HepG2 (cell line): ENCODE measurements around the gene ZNF48. TPM values are rescaled to one million over a fixed set of nuclear protein-coding genes. Genes with fewer than 3 reads are reported as not detected.

Experiments
- ATF1 ChIP-seq: IDR thresholded peaks from 2 replicates; pipeline ENCODE4 v1.6.1; 2016; ENCODE audit warnings: mild to moderate bottlenecking, control low read depth
- CREB1 ChIP-seq, 2 experiments: fragments of 450-650 bp in 1 of 2; IDR thresholded peaks; 2 replicates each; pipeline ENCODE4 v1.6.1; 2016 to 2017; ENCODE audit warnings: control low read depth in 1 of 2, mild to moderate bottlenecking in 1 of 2, missing compliant biosample characterization in 1 of 2, missing genetic modification characterization in 1 of 2
- GATAD1 ChIP-seq: IDR thresholded peaks from 2 replicates; pipeline ENCODE4 v1.6.1; 2016; ENCODE audit warnings: missing genetic modification reagents, missing compliant biosample characterization
- IRF1 ChIP-seq: sonication (generic); formaldehyde crosslinking; IDR thresholded peaks from 2 replicates; pipeline ENCODE4 v1.4.0; 2020; ENCODE audit warnings: low read depth, mild to moderate bottlenecking, missing genetic modification reagents
- NR0B2 ChIP-seq: sonication (generic); formaldehyde crosslinking; IDR thresholded peaks from 2 replicates; pipeline ENCODE4 v1.4.0; 2020; ENCODE audit warnings: mild to moderate bottlenecking, missing genetic modification reagents
- PBX3 ChIP-seq: sonication (generic); formaldehyde crosslinking; IDR thresholded peaks from 2 replicates; pipeline ENCODE4 v1.8.1; 2023; ENCODE audit warnings: missing genetic modification reagents, inconsistent platforms, borderline replicate concordance
- PLRG1 ChIP-seq: fragments of 450-650 bp; conservative IDR thresholded peaks from 2 replicates; pipeline ENCODE4 v1.6.1; 2016
- PRPF4 ChIP-seq: fragments of 200-400 bp; formaldehyde crosslinking; IDR thresholded peaks from 2 replicates; pipeline ENCODE4 v1.6.1; 2016; ENCODE audit warnings: low read length, low read depth; ENCODE audit not compliant: poor library complexity, severe bottlenecking
- RARG ChIP-seq: sonication (generic); formaldehyde crosslinking; IDR thresholded peaks from 2 replicates; pipeline ENCODE4 v1.4.0; 2020; ENCODE audit warnings: low read depth, mild to moderate bottlenecking, missing genetic modification reagents
- REL ChIP-seq: sonication (generic); formaldehyde crosslinking; conservative IDR thresholded peaks from 2 replicates; pipeline ENCODE4 v1.8.0; 2022; ENCODE audit warnings: mild to moderate bottlenecking, missing genetic modification reagents, moderate library complexity
- SIX4 ChIP-seq: sonication (generic); formaldehyde crosslinking; IDR thresholded peaks from 2 replicates; pipeline ENCODE4 v1.4.0; 2020; ENCODE audit warnings: missing genetic modification reagents
- SP4 ChIP-seq: sonication (generic); formaldehyde crosslinking; IDR thresholded peaks from 2 replicates; pipeline ENCODE4 v1.8.1; 2023; ENCODE audit warnings: mild to moderate bottlenecking, missing genetic modification reagents
- THAP9 ChIP-seq: sonication (generic); formaldehyde crosslinking; IDR thresholded peaks from 2 replicates; pipeline ENCODE4; 2020; ENCODE audit warnings: missing genetic modification reagents, mild to moderate bottlenecking, borderline replicate concordance
- ZNF101 ChIP-seq: sonication (generic); formaldehyde crosslinking; IDR thresholded peaks from 2 replicates; pipeline ENCODE4 v1.4.0; 2020; ENCODE audit warnings: mild to moderate bottlenecking, low read depth, missing genetic modification reagents, borderline replicate concordance
- ZNF563 ChIP-seq: sonication (generic); formaldehyde crosslinking; IDR thresholded peaks from 2 replicates; pipeline ENCODE4 v1.8.0; 2022; ENCODE audit warnings: mild to moderate bottlenecking, moderate library complexity, missing genetic modification reagents
- polyA plus RNA-seq, 8 experiments: library from polyadenylated mRNA; depleted of rRNA in 3 of 8; stranded (reverse) in 7 of 8; unstranded in 1 of 8; fragments of >200 nt; fragmentation: Illumina TruSeq in 4 of 8; extraction: Trizol in 4 of 8; gene quantifications; 2 replicates each; pipeline versions ENCODE4 v1.2.1 to v1.2.3, GENCODE V29; 2011 to 2016; ENCODE audit warnings: low read depth in 4 of 8, missing spikeins in 1 of 8, mixed read lengths in 1 of 8; ENCODE audit not compliant: insufficient read depth in 1 of 8
- total RNA-seq, 5 experiments: library from RNA; depleted of rRNA; stranded (reverse); fragments of >200 nt; fragmentation: Illumina TruSeq; extraction: Trizol; gene quantifications; 2 replicates each; pipeline ENCODE4 v1.2.3, GENCODE V29; 2016; ENCODE audit warnings: low read depth in 1 of 5
- TF ChIP-seq, protein P1 (sequence below): sonication (generic); formaldehyde crosslinking; IDR thresholded peaks from 2 replicates; pipeline ENCODE4 v1.5.1; 2020; ENCODE audit warnings: missing genetic modification reagents, mild to moderate bottlenecking, borderline replicate concordance
- TF ChIP-seq, protein P2 (sequence below): sonication (generic); formaldehyde crosslinking; IDR thresholded peaks from 2 replicates; pipeline ENCODE4 v1.8.0; 2022; ENCODE audit warnings: low read depth, missing genetic modification reagents
- TF ChIP-seq, protein P3 (sequence below): sonication (generic); formaldehyde crosslinking; IDR thresholded peaks from 2 replicates; pipeline ENCODE4 v1.8.0; 2022; ENCODE audit warnings: missing genetic modification reagents, low read depth, mild to moderate bottlenecking, borderline replicate concordance

Gene ZNF48
- total and polyA plus RNA-seq, 2 of the 13 experiments (the other 11 are each of a cell fraction or from before 2014, with no cell fraction given): 9.9 to 12.3 TPM

GRCh38 chr16:30377812-30378235, 17.4 kb upstream of the ZNF48 start (continued):
- no peak; the same call in 1 of the 2 replicates for TF ChIP-seq SIX4 (CRISPR knock-in tag)
- TF ChIP-seq, protein P1, sequence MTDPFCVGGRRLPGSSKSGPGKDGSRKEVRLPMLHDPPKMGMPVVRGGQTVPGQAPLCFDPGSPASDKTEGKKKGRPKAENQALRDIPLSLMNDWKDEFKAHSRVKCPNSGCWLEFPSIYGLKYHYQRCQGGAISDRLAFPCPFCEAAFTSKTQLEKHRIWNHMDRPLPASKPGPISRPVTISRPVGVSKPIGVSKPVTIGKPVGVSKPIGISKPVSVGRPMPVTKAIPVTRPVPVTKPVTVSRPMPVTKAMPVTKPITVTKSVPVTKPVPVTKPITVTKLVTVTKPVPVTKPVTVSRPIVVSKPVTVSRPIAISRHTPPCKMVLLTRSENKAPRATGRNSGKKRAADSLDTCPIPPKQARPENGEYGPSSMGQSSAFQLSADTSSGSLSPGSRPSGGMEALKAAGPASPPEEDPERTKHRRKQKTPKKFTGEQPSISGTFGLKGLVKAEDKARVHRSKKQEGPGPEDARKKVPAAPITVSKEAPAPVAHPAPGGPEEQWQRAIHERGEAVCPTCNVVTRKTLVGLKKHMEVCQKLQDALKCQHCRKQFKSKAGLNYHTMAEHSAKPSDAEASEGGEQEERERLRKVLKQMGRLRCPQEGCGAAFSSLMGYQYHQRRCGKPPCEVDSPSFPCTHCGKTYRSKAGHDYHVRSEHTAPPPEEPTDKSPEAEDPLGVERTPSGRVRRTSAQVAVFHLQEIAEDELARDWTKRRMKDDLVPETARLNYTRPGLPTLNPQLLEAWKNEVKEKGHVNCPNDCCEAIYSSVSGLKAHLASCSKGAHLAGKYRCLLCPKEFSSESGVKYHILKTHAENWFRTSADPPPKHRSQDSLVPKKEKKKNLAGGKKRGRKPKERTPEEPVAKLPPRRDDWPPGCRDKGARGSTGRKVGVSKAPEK: peak; percentile 16; the same call in 1 of the 2 replicates
- peak; percentile 68; the same call in 1 of the 2 replicates for TF ChIP-seq ATF1 (CRISPR knock-in tag)
- TF ChIP-seq GATAD1 (CRISPR knock-in tag): no peak
- TF ChIP-seq ZNF101 (CRISPR knock-in tag): no peak; the same call in 1 of the 2 replicates
- 0 out of 2 replicates have a peak, but pooled peaks have one; percentile 11 for TF ChIP-seq ZNF563 (CRISPR knock-in tag)
- peak; percentile 43 for TF ChIP-seq PRPF4
- no peak for TF ChIP-seq PBX3
- peak; percentile 44; the same call in 1 of the 2 replicates for TF ChIP-seq NR0B2 (CRISPR knock-in tag)
- no peak for TF ChIP-seq PLRG1
- no peak for TF ChIP-seq SP4 (CRISPR knock-in tag)
- no peak for TF ChIP-seq REL
- peak; percentile 13; the same call in 1 of the 2 replicates for TF ChIP-seq THAP9 (CRISPR knock-in tag)
- no peak for TF ChIP-seq IRF1 (CRISPR knock-in tag)
- TF ChIP-seq, protein P2, sequence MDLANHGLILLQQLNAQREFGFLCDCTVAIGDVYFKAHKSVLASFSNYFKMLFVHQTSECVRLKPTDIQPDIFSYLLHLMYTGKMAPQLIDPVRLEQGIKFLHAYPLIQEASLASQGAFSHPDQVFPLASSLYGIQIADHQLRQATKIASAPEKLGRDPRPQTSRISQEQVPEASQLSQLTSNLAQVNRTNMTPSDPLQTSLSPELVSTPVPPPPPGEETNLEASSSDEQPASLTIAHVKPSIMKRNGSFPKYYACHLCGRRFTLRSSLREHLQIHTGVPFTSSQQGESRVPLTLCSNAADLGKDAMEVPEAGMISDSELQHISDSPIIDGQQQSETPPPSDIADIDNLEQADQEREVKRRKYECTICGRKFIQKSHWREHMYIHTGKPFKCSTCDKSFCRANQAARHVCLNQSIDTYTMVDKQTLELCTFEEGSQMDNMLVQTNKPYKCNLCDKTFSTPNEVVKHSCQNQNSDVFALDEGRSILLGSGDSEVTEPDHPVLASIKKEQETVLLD (CRISPR knock-in tag): 0 out of 2 replicates have a peak, but pooled peaks have one; percentile 53
- peak; percentile 87 for TF ChIP-seq CREB1 (IDR thresholded peaks at IDR 0.05)
- TF ChIP-seq CREB1 (CRISPR knock-in tag; IDR thresholded peaks at IDR 0.05): peak; percentile 85
- TF ChIP-seq, protein P3, sequence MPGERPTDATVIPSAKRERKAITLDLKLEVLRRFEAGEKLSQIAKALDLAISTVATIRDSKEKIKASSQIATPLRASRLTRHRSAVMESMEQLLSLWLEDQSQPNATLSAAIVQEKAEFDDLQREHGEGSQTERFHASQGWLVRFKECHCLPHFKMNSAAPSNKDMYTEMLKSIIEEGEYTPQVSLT (CRISPR knock-in tag): no peak
- 0 out of 2 replicates have a peak, but pooled peaks have one; percentile 23 for TF ChIP-seq RARG (CRISPR knock-in tag)
